NOMO-1 (cell line): ENCODE results near the gene SPTBN4.
"Not testable (repeated sequence)": the region's sequence is repeated elsewhere in the genome, so short reads cannot be mapped to it uniquely, and the experiment has no call there.

Experiments used
- DNase-seq, 2 experiments: peaks; one replicate each; lab custom pipeline; 2025; ENCODE audit not compliant: unreplicated experiment in 2 of 2; lab: John Stamatoyannopoulos, UW

SPTBN4 gene

GRCh38 chr19:40438284-40438683, 28.5 kb upstream of the SPTBN4 start:
- DNase-seq, result no peak

GRCh38 chr19:40441719-40442253, 25.0 kb upstream of the SPTBN4 start:
- DNase-seq, result no peak

- no peak for DNase-seq
These were observed 24.3 kb upstream of the SPTBN4 start for GRCh38 chr19:40442328-40443130.

GRCh38 chr19:40443131-40443999, 23.4 kb upstream of the SPTBN4 start:
- DNase-seq, result peak; percentile 99

- DNase-seq, result peak; percentile 94 to 98
These were observed 22.6 kb upstream of the SPTBN4 start, which contains the start of gene SERTAD3 for GRCh38 chr19:40444000-40444824. Gene SERTAD3, minus strand, starts transcription at chr19:40444335. Its CDS starts 2,255 bp downstream, at chr19:40442080.

- no peak for DNase-seq
These were observed 21.9 kb upstream of the SPTBN4 start for GRCh38 chr19:40444825-40445312.

GRCh38 chr19:40445780-40446262, 21.0 kb upstream of the SPTBN4 start:
- DNase-seq, result no peak

- DNase-seq, result no peak
These were observed 20.5 kb upstream of the SPTBN4 start for GRCh38 chr19:40446263-40446784.

- DNase-seq, result no peak
These were observed 17.3 kb upstream of the SPTBN4 start for GRCh38 chr19:40449506-40449905.

- DNase-seq, result no peak
These were observed 16.1 kb upstream of the SPTBN4 start for GRCh38 chr19:40450664-40451063.

GRCh38 chr19:40452016-40452415, 14.8 kb upstream of the SPTBN4 start:
- no peak for DNase-seq

- no peak for DNase-seq
These were observed 13.6 kb upstream of the SPTBN4 start for GRCh38 chr19:40453151-40453735.

- not testable (repeated sequence) for DNase-seq
These were observed 12.9 kb upstream of the SPTBN4 start for GRCh38 chr19:40453943-40454342.

GRCh38 chr19:40457048-40457447, 9.8 kb upstream of the SPTBN4 start:
- DNase-seq, result no peak

GRCh38 chr19:40457953-40458596, 8.7 kb upstream of the SPTBN4 start:
- DNase-seq, result no peak

GRCh38 chr19:40458597-40458974, 8.2 kb upstream of the SPTBN4 start:
- DNase-seq, result no peak

- DNase-seq, result no peak
These were observed 6.6 kb upstream of the SPTBN4 start for GRCh38 chr19:40460185-40460584.

- peak; percentile 46 to 69 for DNase-seq
These were observed 5.1 kb upstream of the SPTBN4 start for GRCh38 chr19:40461669-40462221.

- not testable (repeated sequence) for DNase-seq
These were observed 3.2 kb upstream of the SPTBN4 start for GRCh38 chr19:40463587-40464037.
